HG03342 (cell line): ENCODE measurements around the gene ZNF883.
"Not testable (repeated sequence)": the region's sequence is repeated elsewhere in the genome, so short reads cannot be mapped to it uniquely, and the experiment has no call there.

Experiments
- ATAC-seq: cut with Tn5 transposase; IDR thresholded peaks from one replicate; pipeline ENCODE4 v1.9.1; 2021; ENCODE audit warnings: mild to moderate bottlenecking, moderate library complexity; ENCODE audit not compliant: unreplicated experiment

The ZNF883 gene

DNA sequence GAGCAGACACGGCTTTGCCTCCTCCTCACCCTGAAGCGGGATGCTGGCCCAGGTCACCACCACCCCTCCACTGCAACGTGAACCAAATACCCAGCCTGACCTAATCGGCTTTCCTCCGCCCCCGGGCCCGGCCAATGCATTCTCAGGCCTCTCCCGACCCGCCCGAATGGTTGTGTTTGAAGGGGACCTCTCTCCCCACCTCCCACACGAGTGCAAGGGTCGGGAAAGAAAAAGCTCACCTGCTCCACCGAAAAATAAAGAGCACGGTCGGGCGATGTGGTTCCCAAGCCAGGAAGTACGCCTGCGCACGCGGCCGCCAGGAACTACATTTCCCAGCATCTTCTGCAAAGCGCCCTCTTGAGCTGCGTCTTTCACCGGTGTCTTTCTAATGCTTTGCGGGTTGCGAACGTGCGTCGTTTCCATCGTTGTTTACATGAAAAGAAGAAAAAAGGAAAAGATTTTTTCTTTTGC lies at the start of gene ZNF883:
Gene ZNF883 (minus strand): TSS at position 282 of the 471 bp plus-strand sequence.
- no peak for ATAC-seq

DNA sequence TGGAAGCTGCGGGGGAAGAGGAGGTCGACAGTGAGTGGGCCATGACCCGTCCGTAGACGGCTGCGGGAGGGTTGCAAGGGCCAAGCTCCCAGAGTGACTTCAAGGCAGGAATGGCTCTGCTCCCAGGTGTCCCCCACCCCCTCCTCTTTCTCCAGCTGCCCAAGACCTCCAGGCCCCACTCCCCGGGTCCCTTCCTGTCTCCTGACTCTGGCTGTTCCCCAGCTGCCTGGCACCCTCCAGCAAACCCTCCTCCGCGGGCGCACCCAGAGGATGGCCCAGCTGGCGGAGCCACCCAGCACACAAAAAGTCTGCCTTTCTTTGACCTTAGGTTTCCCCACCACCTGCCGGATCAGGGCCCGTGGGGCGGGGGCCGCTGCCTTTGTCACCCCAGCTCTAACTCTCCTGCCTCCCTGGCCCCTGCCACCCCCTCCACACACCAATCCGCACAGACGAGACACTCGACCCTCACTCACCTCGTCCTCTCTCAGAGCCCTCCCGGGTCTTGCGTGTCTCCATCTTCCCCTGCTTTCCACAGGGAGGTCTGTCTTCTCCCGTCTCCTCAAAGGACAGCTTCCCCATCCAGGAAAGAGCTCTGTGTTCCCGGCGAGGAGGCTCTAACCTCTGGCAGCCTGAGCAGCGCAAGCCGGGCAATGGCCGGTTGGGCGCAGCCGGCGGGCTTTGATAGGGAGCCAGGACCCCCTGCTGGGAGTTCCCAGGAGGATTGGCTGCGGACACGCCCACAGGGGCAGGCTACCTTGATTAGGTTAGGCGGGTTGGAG lies 49.3 kb upstream of the ZNF883 start:
- ATAC-seq = not testable (repeated sequence)

DNA sequence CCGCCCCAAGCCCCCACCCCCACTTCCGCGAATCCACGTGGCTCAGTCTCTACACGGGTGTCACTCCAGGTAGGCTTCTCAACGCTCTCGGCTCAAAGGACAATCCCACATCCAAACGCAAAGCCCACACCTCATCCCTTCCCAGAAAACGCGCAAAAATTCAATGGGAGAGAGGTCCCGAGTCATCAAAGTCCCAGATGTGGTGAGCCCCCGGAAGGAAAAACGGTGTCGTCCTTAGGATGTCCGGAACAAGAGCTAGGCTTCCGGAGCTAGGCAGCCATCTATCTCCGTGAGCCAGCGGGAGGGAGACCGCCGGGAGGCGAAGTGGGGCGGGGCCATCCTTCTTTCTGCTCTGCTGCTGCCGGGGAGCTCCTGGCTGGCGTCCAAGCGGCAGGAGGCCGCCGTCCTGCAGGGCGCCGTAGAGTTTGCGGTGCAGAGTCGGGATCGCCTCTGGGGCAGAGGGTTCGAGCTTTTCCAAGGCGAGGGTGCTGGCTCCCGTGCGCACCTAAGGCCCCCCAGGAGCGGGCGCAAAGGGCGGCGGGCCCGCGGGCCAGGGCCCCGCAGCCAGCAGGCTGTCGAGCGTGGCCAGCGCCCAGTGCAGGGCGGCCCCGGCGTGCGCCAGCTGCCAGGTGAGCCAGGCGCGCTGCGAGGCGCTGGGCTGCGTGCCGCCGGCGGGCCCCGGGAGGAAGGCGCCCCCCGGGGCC lies 47.7 kb upstream of the ZNF883 start:
- not testable (repeated sequence) for ATAC-seq

GRCh38 chr9:113057193-113057592 lies 45.2 kb upstream of the ZNF883 start:
- no peak for ATAC-seq

GRCh38 chr9:113056191-113057106 lies 44.5 kb upstream of the ZNF883 start, which contains the start of gene ZFP37:
TSS of gene ZFP37 (minus strand) at chr9:113056724. CDS start at chr9:113056688, 36 bp downstream.
- ATAC-seq = no peak

DNA sequence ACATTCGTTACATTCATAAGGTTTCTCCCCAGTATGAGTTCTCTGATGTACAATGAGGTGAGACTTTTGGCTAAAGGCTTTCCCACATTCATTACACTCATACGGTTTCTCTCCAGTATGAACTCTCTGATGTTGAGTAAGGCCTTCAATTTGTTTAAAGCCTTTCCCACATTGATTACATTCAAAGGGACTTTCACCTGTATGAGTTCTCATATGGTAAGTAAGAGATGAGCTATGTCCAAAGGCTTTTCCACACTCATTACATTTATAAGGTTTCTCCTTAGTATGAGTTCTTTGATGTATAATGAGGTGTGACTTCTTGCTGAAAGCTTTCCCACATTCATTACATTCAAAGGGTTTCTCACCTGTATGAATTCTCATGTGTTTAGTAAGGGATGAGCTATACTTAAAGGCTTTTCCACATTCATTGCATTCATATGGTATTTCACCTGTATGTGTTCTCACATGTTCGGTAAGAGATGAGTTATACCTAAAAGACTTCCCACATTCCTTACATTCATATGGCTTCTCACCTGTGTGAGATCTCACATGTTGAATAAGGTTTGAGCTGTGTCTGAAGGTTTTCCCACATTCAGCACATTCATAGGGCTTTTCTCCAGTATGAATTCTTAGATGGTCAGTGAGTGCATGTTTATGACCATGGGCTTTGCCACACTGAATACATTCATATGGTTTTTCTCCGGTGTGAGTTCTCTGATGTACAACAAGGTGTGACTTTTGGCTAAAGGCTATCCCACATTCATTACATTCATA lies 31.1 kb upstream of the ZNF883 start:
- no peak for ATAC-seq

DNA sequence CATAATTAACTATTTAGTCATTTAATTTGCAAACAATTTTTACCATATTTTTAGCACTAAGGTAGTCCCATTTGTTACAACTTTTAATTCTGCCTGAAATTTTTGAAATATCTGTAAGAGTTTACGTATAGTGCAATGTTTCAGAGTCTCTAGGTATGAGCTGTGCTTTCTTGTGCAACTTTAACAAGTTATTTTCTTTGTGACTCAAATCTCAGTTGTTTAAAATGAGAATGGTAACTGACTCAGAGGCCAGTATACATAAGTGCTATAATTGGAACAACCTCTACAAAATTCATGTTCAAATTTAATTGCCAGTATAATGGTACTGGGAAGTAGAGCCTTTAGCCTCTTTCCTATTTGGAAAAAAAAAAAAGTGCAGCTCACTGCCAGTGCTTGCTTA lies 14.2 kb upstream of the ZNF883 start:
- ATAC-seq = no peak

- ATAC-seq = no peak
These were observed 6.3 kb upstream of the ZNF883 start for GRCh38 chr9:113018247-113018646.

GRCh38 chr9:113012492-113012891 lies 500 bp upstream of the ZNF883 start:
- ATAC-seq = no peak

GRCh38 chr9:113005777-113006176 lies 6.2 kb downstream of the ZNF883 start:
- no peak for ATAC-seq

DNA sequence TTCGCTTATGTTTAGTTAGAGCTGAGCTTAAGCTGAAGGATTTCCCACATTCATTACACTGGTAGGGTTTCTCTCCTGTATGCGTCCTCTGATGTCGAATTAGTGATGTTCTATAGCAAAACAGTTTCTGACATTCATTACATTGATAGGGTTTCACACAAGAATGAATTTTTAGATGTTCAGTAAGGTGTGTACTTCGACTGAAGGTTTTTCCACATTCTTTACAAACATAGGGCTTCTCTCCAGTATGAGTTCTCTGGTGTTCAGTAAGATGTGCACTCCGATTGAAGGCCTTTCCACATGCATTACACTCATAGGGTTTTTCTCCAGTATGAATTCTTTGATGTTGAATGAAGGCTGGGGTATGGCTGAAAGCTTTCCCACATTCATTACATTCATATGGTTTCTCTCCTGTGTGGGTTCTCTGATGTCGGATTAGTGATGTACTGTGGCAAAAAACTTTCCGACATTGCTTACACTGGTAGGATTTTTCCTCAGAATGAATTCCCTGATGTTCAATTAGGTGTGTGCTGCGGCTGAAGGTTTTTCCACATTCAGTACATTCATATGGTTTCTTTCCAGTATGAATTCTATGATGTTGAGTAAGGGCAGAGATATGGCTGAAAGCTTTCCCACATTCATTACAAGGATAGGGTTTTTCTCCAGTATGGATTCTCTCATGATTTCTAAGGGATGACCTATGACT lies 14.6 kb downstream of the ZNF883 start:
- no peak for ATAC-seq

DNA sequence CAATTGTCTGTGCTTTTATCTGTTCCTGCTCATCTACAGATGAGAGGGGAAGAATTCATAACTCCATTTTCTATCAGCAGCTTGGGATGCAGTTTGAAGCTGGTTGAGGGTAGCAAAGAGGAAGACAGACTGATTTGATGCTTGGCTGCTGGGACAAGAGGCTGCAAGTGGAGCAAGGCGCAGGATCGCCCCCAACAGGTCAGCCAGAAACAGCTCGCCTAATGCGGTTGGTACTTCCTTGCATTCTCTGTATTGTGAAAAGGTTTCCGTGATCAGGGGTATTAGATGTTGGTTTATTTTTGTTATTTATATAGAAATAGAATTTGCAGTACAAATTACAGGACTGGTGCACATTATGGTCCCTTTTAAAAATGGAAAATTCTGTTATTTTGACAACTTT lies 40.6 kb downstream of the ZNF883 start:
- ATAC-seq = no peak

- no peak for ATAC-seq
These were observed 41.1 kb downstream of the ZNF883 start for GRCh38 chr9:112970939-112971338.

DNA sequence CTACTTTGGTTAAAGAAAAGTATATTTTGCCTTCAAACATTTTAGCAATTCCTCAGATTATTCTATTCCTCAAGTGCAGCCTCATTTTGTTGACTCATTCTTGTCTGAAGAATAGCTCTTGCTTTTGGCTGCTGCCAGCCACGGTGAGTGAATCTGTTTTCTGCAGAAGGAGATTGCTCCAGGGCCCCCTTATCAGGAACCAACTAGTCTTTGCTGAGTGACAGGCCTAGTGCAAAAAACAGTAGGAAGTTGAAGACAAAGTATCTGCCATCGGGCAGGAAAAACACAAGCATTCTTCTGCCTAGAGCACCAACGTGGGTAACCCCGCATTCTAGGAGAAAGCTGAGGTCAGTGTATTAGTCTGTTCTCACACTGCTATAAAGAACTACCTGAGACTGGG lies 42.3 kb downstream of the ZNF883 start:
- ATAC-seq = no peak

DNA sequence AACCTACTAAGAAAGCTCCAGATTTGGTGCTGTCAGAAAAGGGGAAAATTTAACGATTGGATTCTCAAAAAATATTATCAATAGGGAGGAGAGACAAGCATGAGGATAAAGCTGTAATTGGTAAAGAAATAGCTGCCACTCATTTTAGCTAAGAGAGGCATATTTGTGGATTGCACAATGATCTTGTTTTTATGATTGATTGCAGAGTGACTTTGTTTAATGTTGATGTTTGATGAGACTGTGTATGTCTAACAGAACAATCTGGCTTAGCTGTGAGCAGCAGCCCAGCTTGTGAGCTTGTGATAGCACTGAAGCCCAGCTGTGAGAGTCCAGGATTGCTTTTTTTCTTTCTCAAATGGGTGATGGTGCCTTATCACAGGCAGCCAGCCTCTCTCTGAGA lies 56.4 kb downstream of the ZNF883 start:
- ATAC-seq = no peak

- no peak for ATAC-seq
These were observed 66.3 kb downstream of the ZNF883 start for GRCh38 chr9:112945620-112946208.

GRCh38 chr9:112939418-112939817 lies 72.6 kb downstream of the ZNF883 start:
- no peak for ATAC-seq

DNA sequence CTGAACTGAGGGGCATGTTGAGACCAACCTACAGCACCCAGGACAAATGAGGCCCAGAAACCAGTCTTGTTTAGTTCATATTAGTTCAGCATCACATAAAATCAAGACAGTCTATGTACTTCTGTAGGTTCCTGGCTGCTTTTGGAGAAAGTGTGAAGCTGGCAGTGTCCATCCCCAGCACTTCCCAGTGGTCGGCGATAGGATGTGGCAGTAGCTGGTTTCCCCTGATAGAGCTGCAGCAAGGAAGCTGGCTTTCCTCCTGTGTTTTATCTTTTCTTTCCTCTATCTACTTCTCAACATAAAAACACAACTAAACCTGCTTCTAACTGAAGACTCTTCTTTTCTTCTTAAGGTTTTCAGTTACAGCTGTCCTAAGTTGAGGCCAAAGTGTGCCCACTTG lies 78.3 kb downstream of the ZNF883 start:
- ATAC-seq = no peak

DNA sequence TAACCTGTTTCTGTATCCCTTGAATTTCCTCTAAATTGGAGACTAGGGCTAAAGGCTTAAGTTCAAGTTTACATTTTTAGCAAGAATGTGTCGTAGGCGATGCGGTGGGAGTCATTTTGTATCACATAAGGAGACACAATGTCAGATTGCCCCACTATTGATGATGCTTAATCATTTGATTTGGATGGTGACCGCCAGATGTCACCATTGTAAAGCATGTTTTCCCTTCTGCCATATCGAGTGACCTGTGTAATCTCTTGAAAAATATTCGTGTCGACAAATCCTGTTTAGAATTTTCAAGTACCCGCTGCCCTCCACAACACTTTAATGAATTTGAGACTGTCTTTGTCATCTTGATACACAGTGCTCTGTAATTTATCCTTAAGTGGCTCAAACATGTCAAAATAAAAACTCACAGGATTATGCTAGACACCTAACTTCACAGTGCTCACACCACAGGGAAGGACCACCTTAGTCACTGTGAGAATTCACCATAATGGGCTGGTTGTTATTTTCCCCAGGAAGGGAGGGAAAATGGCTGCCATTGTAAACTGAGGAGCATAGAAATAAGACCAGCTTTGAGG lies 86.8 kb downstream of the ZNF883 start:
- ATAC-seq = no peak
